Left lobe of liver (tissue), 2 donors: ENCODE measurements around the gene NR1H3. TPM values are rescaled to one million over a fixed set of nuclear protein-coding genes. Genes with fewer than 3 reads are reported as not detected.
"Not testable (repeated sequence)": the region's sequence is repeated elsewhere in the genome, so short reads cannot be mapped to it uniquely, and the experiment has no call there.

ENCODE experiments used
- ATAC-seq: fragments of 200-7000 bp; cut with Tn5 transposase; one replicate; pipeline ENCODE4 v1.9.1; 2020; ENCODE audit warnings: mild to moderate bottlenecking, moderate library complexity
- DNase-seq: peaks from one replicate; pipeline ENCODE4 v3.0.0-alpha.2; 2020; ENCODE audit warnings: low spot score
- total RNA-seq: library from RNA; stranded (reverse); gene quantifications from one replicate; pipeline ENCODE4 v1.2.1, GENCODE V29; 2021
- donor health status: DM: no; HTN: no; CAD: no; lungs with moderate emphysema.
- donor health status: DM: no; HTN: yes; CAD: no.

Gene NR1H3
- total RNA-seq: 94.0 TPM

- DNase-seq: peak; percentile 94
- peak; percentile 80 for ATAC-seq
Measured at GRCh38 chr11:47257517-47258316, at the start of gene NR1H3. Gene NR1H3 (plus strand): TSS chr11:47257996. CDS start chr11:47259217, 1,221 bp downstream.

- peak; percentile 12 for ATAC-seq
- DNase-seq: not testable (repeated sequence)
Measured at GRCh38 chr11:47208008-47208552, 49.7 kb upstream of the NR1H3 start.

GRCh38 chr11:47208628-47209027 is 49.2 kb upstream of the NR1H3 start:
- ATAC-seq: peak; percentile 64

DNA sequence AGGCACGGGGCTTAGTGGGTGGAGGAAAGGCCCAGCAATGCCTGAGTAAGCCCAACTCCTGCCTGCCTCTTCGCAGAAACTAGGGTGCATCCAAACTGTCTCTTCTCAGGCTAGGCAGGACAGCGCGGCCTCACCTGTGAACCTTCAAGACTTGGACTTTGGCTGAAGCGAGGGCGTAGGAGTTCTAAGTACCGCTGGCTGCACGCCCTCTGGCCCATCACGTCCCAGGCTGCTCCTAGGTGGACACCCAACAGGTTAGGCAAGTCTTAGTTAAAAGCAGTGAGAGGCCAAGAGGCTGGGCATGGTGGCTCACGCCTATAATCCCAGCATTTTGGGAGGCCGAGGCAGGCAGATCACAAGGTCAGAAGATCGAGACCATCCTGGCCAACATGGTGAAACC is 44.9 kb upstream of the NR1H3 start:
- DNase-seq (peak; percentile 69), ATAC-seq (peak; percentile 9)

More at GRCh38 chr11:47208628-47209027, 49.2 kb upstream of the NR1H3 start:
- DNase-seq: no peak

GRCh38 chr11:47213950-47214565 is 43.7 kb upstream of the NR1H3 start:
- DNase-seq: peak; percentile 95
- peak; percentile 87 for ATAC-seq

GRCh38 chr11:47215366-47215910 is 42.4 kb upstream of the NR1H3 start:
- DNase-seq (no peak), ATAC-seq (no peak)

GRCh38 chr11:47216121-47216798 is 41.5 kb upstream of the NR1H3 start:
- ATAC-seq (no peak), DNase-seq (no peak)

GRCh38 chr11:47220401-47220821 is 37.4 kb upstream of the NR1H3 start:
- DNase-seq: no peak
- no peak for ATAC-seq

GRCh38 chr11:47222696-47223095 is 35.1 kb upstream of the NR1H3 start:
- no peak for ATAC-seq
- DNase-seq: no peak

DNA sequence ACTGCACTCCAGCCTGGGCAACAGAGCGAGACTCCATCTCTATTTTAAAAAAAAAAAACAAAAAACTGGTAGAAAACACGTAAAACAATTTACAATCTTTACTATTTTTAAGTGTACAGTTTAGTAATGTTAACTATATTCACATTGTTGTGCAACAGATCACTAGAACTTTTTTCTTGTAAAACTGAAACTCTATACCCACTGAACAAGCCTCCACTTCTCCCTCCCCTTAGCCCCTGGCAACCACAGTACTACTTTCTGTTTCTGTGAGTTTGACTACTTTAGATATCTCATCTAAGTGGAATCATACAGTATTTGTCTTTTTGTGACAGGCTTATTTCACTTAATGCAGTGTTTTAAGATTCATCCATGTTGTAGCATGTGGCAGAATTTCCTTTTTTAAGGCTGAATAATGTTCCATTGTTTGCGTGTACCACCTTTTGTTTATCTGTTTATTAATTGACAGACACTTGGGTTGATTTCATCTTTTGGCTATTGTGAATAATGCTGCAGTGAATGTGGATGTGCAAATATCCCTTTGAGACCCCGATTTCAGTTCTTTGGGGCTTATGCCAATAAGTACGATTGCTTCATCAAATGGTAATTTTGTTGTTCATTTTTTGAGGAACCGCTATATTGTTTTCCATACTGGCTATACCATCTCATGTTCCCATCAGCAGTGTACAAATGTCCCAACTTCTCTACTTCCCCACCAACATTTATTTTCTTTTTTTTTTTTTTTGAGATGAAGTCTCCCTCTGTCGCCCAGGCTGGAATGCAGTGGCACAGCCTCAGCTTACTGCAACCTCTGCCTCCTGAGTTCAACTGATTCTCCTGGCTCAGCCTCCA is 32.0 kb upstream of the NR1H3 start:
- ATAC-seq (no peak), DNase-seq (no peak)

- DNase-seq: no peak
Measured at GRCh38 chr11:47229161-47229560, 28.6 kb upstream of the NR1H3 start.

GRCh38 chr11:47233051-47233450 is 24.7 kb upstream of the NR1H3 start:
- DNase-seq (peak; percentile 81), ATAC-seq (peak; percentile 64)

More at GRCh38 chr11:47229161-47229560, 28.6 kb upstream of the NR1H3 start:
- no peak for ATAC-seq

DNA sequence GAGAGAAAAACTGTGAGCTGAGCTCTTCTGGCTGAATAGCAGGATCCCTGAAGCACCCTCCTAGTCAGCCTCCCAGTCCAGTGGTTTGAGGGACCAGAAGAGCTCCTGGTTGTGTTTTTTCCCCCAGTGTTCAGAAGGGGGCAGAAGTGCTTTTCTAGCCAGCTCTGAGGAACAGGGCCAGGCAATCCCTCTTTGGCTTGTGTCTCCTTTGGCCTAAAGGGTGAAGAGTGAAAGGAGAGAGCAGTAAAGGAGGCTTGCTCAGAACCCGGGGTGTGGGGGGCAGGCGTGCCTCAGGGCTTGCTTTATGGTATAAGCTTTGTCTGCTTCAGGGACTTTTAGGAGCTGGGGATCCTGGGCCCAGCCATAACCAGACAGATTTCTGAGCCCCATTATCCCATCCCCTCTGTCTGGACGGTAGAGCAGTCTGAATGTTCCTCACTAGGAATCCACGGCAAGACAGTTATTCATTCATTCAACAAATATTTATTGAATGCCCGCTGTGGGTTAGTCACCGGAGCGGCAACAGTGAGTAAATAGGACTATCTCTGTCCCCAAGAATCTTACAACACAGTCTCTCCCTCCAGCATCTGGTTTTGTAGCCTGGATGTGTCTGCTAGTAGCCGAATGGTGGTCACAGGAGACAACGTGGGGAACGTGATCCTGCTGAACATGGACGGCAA is 23.7 kb upstream of the NR1H3 start:
- peak; percentile 64 for ATAC-seq
- no peak for DNase-seq

DNA sequence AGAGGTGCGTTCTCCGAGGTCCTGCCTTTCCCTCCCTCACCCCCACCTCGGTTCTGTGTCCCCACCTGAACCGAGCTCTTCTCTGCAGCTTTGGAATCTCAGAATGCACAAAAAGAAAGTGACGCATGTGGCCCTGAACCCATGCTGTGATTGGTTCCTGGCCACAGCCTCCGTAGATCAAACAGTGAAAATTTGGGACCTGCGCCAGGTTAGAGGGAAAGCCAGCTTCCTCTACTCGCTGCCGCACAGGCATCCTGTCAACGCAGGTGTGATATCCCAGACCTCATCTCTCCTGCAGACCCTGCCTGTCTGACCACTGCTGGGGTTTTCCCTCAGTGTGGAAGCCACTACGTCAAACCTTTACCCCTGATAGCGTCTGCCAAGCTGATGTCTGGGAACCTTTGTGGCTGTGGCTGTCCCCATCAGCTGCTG is 23.1 kb upstream of the NR1H3 start:
- ATAC-seq (peak; percentile 77), DNase-seq (peak; percentile 91)

- ATAC-seq: peak; percentile 2
- no peak for DNase-seq
Measured at GRCh38 chr11:47235163-47235562, 22.6 kb upstream of the NR1H3 start.

DNA sequence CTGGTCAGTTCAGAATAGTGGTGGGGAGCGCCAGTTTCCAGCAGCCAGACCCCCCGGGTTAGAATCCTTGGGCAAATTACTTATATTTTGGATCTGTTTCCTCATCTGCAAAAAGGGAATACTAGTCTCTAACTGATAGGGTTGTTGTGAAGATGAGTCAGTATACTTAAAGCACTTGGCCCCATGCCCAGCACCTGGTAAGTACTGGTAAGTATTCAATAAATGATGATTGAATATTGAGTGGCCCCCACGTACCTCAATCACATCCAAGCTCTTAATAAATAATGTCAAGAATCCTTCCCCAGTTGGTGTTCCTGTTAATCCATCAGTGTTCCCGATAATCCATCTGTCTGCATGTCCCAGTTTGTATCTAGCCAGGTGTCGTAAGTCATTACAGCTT is 21.3 kb upstream of the NR1H3 start:
- DNase-seq: no peak
- ATAC-seq: no peak

GRCh38 chr11:47239852-47240251 is 17.9 kb upstream of the NR1H3 start:
- DNase-seq: no peak
- ATAC-seq: no peak

DNA sequence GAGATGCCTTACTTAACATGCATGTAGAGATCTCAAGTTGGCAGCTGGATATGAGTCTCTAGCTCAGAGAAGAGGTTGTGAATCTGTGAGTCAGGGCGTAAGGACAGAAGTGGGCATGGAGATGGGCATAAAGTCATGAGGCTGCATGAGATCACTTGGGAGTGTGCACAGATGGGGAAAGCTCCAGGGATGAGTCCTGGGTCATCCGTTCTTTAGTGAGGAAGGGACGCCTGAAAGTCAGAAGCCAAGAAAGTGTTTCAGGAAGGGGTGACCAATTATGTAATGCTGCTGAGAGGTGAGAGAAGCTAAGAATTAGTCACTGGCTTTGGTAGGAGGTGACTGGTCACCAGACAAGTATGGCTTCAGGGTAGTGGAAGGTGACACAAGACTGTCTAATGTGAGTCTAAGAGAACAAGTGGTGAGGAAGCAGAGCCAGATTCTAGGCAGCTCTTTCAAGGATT is 15.9 kb upstream of the NR1H3 start:
- no peak for DNase-seq
- no peak for ATAC-seq

DNA sequence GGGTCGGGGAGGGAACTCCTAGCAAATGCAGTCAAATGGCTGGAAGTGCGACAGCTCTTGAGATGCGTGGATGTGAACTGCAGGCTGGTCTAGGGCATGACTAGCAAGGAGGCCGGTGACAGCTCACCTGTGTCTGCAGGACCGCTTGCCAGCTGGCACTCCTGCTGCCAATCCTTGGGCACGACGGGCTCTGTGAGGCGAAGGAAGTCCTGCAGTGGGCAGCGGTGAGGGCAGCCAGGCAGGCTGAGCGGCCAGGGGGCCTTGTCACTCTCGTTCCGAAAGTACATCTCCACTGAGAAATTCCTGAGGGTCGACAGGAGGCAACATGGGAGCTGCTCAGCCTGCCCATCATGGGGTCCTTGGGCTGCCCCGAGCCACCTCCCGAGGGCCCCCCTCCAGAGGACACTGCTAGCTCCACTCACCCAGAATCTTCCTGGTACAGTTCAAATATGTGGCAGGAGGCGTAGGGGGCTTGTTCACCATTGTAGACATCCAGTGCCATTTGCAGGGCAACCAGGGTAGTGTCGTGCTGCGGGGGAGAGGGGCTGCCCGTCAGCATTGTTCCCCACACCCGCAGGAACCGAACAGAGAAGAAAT is 15.1 kb upstream of the NR1H3 start:
- DNase-seq: no peak
- ATAC-seq: no peak
